Pancreas (tissue), 10 donors: Measurements from ENCODE around the gene GPR150. TPM values are rescaled to one million over a fixed set of nuclear protein-coding genes. Genes with fewer than 3 reads are reported as not detected.
A peak's percentile ranks its signal among the peaks of the same experiment; 100 is the strongest.
"Not testable (repeated sequence)": the region's sequence is repeated elsewhere in the genome, so short reads cannot be mapped to it uniquely, and the experiment has no call there.

ENCODE experiments used
- ATAC-seq, 4 donors: fragments of 200-7000 bp; cut with Tn5 transposase; one replicate each; pipeline versions ENCODE4 v1.8.0 to v1.9.1; 2020; ENCODE audit warnings: mild to moderate bottlenecking in 4 of 4, moderate library complexity in 4 of 4
- DNase-seq, 6 donors: peaks; one replicate each; pipeline ENCODE4 v3.0.0-alpha.2; 2020
- FAIRE-seq: peaks from 2 replicates; lab custom pipeline; 2012; peaks lifted over from hg19 to GRCh38; lab: Jason Lieb, UNC
- H3K27ac ChIP-seq, 4 donors: fragments of 200-600 bp; sonication (generic); 1 replicate in 3 of 4; 2 replicates in 1 of 4; pipeline versions ENCODE4 v1.5.0 to v1.8.0; 2020
- H3K27me3 ChIP-seq, 4 donors: fragments of 200-600 bp; one replicate each; pipeline ENCODE4 v1.8.0; 2021
- H3K36me3 ChIP-seq, 3 donors: fragments of 200-600 bp; sonication (generic) in 1 of 3; one replicate each; pipeline versions ENCODE4 v1.5.0 to v1.8.0; 2020 to 2021
- H3K4me1 ChIP-seq, 3 donors: fragments of 200-600 bp; one replicate each; pipeline ENCODE4 v1.8.0; 2021
- H3K4me3 ChIP-seq, 4 donors: fragments of 200-600 bp; sonication (generic) in 2 of 4; one replicate each; pipeline versions ENCODE4 v1.5.0 to v1.8.0; 2020 to 2021
- H3K9me3 ChIP-seq, 4 donors: fragments of 200-600 bp; one replicate each; pipeline ENCODE4 v1.8.0; 2021
- CTCF ChIP-seq, 4 donors: fragments of 200-600 bp; sonication (generic) in 3 of 4; IDR thresholded peaks; one replicate each; pipeline versions ENCODE4 v1.5.0 to v1.8.0; 2021; ENCODE audit warnings: antibody characterized with exemption in 4 of 4
- WGBS, 2 donors: extraction: QIAGEN DNeasy Blood & Tissue Kit; methylation state at CpG; one replicate each; pipeline ENCODE4 v1.1.7; 2013; 5-methylcytosine and 5-hydroxymethylcytosine counted together
- intact Hi-C, 3 donors: fragments of 100-400 bp; cut with DNase I; formaldehyde crosslinking; loops; one replicate each; pipeline versions ENCODE4 v1.11.1 to v1.14.2; 2022
- polyA plus RNA-seq, 2 donors: library from polyadenylated mRNA; stranded (reverse); fragments of 200-250 nt; gene quantifications; one replicate each; pipeline ENCODE4 v1.2.3, GENCODE V29; 2013
- total RNA-seq, 6 donors: library from RNA; stranded (reverse); fragmentation: NEBNext Ultra II Directional in 4 of 6; extraction: Animal tissue kit (Norgen Biotek cat#: 25700) in 4 of 6; gene quantifications; one replicate each; pipeline versions ENCODE4 v1.2.1 to v1.2.4, GENCODE V29; 2021 to 2023
- donor health status: healthy with polysubstance abuse.
- donor health status: DM: no; HTN: no; CAD: no; lungs with moderate emphysema.
- donor health status: DM: no; HTN: no; CAD: no.
- donor health status: control.
- donor health status: control.
- donor health status: Bipolar disorder and iron deficiency.
- donor health status: DM: yes; HTN: yes; CAD: no.
- donor health status: DM: no; HTN: no; CAD: no.
- donor health status: DM: no; HTN: no; CAD: no.
- donor health status: DM: yes; HTN: yes; CAD: no.

The GPR150 gene
- total and polyA plus RNA-seq, 8 donors, result 0.61 to 5.7 (median 2.0) TPM

GRCh38 chr5:95638632-95639031, 18.7 kb downstream of the GPR150 start:
- H3K27me3 ChIP-seq, result no peaks in the 10 kb centered on the region
- H3K27ac ChIP-seq, result no peak overlapping the region
- ATAC-seq (no peak), DNase-seq (no peak), FAIRE-seq (no peak)
- no peaks in the 10 kb centered on the region for H3K9me3 ChIP-seq
- no peak for TF ChIP-seq CTCF (IDR thresholded peaks at IDR 0.05)
- H3K4me3 ChIP-seq, result no peak overlapping the region
- intact Hi-C loops, result no loop called here
- 86 to 88% methylated on average over 3 of the region's 3 CpGs for WGBS, 2 donors
- H3K36me3 ChIP-seq, result no peaks in the 10 kb centered on the region
- H3K4me1 ChIP-seq, result peaks cover 9 to 23% (median 22%) of the 10 kb centered on the region in 3 donors

- peaks cover 9 to 29% (median 23%) of the 10 kb centered on the region in 3 donors for H3K4me1 ChIP-seq
- TF ChIP-seq CTCF (IDR thresholded peaks at IDR 0.05), result no peak
- peak overlapping the region; percentile 55 to 80 (median 72) for H3K27ac ChIP-seq
- 34 to 39% methylated on average over 5 of the region's 5 CpGs for WGBS, 2 donors
- FAIRE-seq (no peak), ATAC-seq (peak; percentile 4 to 76 (median 48)), DNase-seq (peak in 5 of 6 donors; percentile 55 to 87 (median 68))
- H3K36me3 ChIP-seq, result no peaks in the 10 kb centered on the region
- H3K27me3 ChIP-seq, result no peaks in the 10 kb centered on the region
- no peaks in the 10 kb centered on the region for H3K9me3 ChIP-seq
- H3K4me3 ChIP-seq, result no peak overlapping the region
- intact Hi-C loops, result loop anchor here in 2 of 3 donors (5.0 to 10.0 kb wide), 2 partner anchors 203 to 206 kb away; no protein-coding TSS in a partner anchor
These were observed 21.9 kb downstream of the GPR150 start for GRCh38 chr5:95641741-95642220.

GRCh38 chr5:95643152-95643551, 23.3 kb downstream of the GPR150 start:
- Histone ChIP-seq H3K9me3 (no peaks in the 10 kb centered on the region), H3K36me3 (no peaks in the 10 kb centered on the region), H3K27ac (no peak overlapping the region), H3K27me3 (no peaks in the 10 kb centered on the region), H3K4me1 (peaks cover 16 to 40% (median 25%) of the 10 kb centered on the region in 3 donors), H3K4me3 (no peak overlapping the region)
- TF ChIP-seq CTCF (IDR thresholded peaks at IDR 0.05), result no peak
- FAIRE-seq, result no peak
- 90 to 93% methylated on average over 7 of the region's 7 CpGs for WGBS, 2 donors
- no peak for DNase-seq
- ATAC-seq, result no peak
- intact Hi-C loops, result loop anchor here in 2 of 3 donors (5.0 to 10.0 kb wide), 2 partner anchors 202 to 204 kb away; no protein-coding TSS in a partner anchor

GRCh38 chr5:95644351-95645042, 24.6 kb downstream of the GPR150 start:
- H3K4me3 ChIP-seq, result no peak overlapping the region
- no peaks in the 10 kb centered on the region for H3K9me3 ChIP-seq
- no peaks in the 10 kb centered on the region for H3K36me3 ChIP-seq
- FAIRE-seq (no peak), ATAC-seq (peak in 3 of 4 donors; percentile 13 to 18 (median 17)), DNase-seq (peak in 4 of 6 donors; percentile 24 to 55 (median 40))
- H3K27me3 ChIP-seq, result no peaks in the 10 kb centered on the region
- peak overlapping the region in 1 of 4 donors; percentile 46 for H3K27ac ChIP-seq
- peaks cover 28 to 54% (median 34%) of the 10 kb centered on the region in 3 donors for H3K4me1 ChIP-seq
- WGBS, 2 donors, result 8 to 14% methylated on average over 4 of the region's 4 CpGs
- intact Hi-C loops, result loop anchor here in 2 of 3 donors (5.0 to 10.0 kb wide), 2 partner anchors 200 to 203 kb away; no protein-coding TSS in a partner anchor
- peak; percentile 15 to 57 (median 50) for TF ChIP-seq CTCF (IDR thresholded peaks at IDR 0.05)

- not testable (repeated sequence) for H3K27me3 ChIP-seq, FAIRE-seq, DNase-seq, H3K9me3 ChIP-seq, H3K36me3 ChIP-seq, ATAC-seq
- Histone ChIP-seq H3K27ac (peak overlapping the region; percentile 92 to 95 (median 94)), H3K4me1 (peaks cover 25 to 51% (median 36%) of the 10 kb centered on the region in 3 donors), H3K4me3 (peak overlapping the region in 1 of 4 donors; percentile 56)
- intact Hi-C loops, result loop anchor here in 1 of 3 donors (10.0 kb wide), 1 partner anchor 199 kb away; no protein-coding TSS in a partner anchor
- WGBS, 2 donors, result 58 to 61% methylated on average over 14 to 17 of the region's 17 CpGs
These were observed 26.3 kb downstream of the GPR150 start for GRCh38 chr5:95646226-95646568.
